Right atrium auricular region (tissue), 2 donors: Measurements from ENCODE around the gene KIF4A. TPM values are rescaled to one million over a fixed set of nuclear protein-coding genes. Genes with fewer than 3 reads are reported as not detected.
A peak's percentile ranks its signal among the peaks of the same experiment; 100 is the strongest.

Experiments
- DNase-seq: peaks from one replicate; pipeline ENCODE4 v3.0.0-alpha.2; 2019; ENCODE audit warnings: low spot score
- H3K27ac ChIP-seq, 2 donors: fragments of 200-600 bp; sonication (generic); 1 replicate in 1 of 2; 2 replicates in 1 of 2; pipeline ENCODE4 v1.5.1; 2016 to 2019
- H3K27me3 ChIP-seq, 2 donors: fragments of 200-600 bp; sonication (generic); one replicate each; pipeline versions ENCODE4 v1.5.1 to v1.6.0; 2017 to 2019
- H3K36me3 ChIP-seq: fragments of 200-600 bp; sonication (generic); one replicate; pipeline ENCODE4 v1.5.1; 2016
- H3K4me1 ChIP-seq, 2 donors: fragments of 200-600 bp; sonication (generic); one replicate each; pipeline versions ENCODE4 v1.5.1 to v1.6.0; 2017 to 2019
- H3K4me3 ChIP-seq, 2 donors: fragments of 200-600 bp; sonication (generic); 1 replicate in 1 of 2; 2 replicates in 1 of 2; pipeline ENCODE4 v1.5.1; 2017 to 2019; ENCODE audit warnings: mild to moderate bottlenecking in 1 of 2, moderate library complexity in 1 of 2
- H3K9me3 ChIP-seq, 2 donors: fragments of 200-600 bp; sonication (generic); one replicate each; pipeline ENCODE4 v1.5.1; 2019
- total RNA-seq, 2 donors: library from RNA; depleted of rRNA; stranded (reverse); fragments of >200 nt; gene quantifications; one replicate each; pipeline ENCODE4 v1.1.0, GENCODE V29; 2016
- TF ChIP-seq, protein P1 (sequence below), 2 donors: fragments of 200-600 bp; sonication (generic); IDR thresholded peaks; one replicate each; pipeline ENCODE4 v1.5.1; 2019; ENCODE audit warnings: antibody characterized with exemption in 2 of 2

Gene KIF4A
- total RNA-seq, 2 donors from 2014 or later: 0.08 to 0.41 TPM

- Histone ChIP-seq H3K4me1 (no peaks in the 10 kb centered on the region), H3K4me3 (no peak overlapping the region), H3K27me3 (no peaks in the 10 kb centered on the region), H3K36me3 (no peaks in the 10 kb centered on the region), H3K9me3 (no peaks in the 10 kb centered on the region), H3K27ac (no peak overlapping the region)
- TF ChIP-seq, protein P1, sequence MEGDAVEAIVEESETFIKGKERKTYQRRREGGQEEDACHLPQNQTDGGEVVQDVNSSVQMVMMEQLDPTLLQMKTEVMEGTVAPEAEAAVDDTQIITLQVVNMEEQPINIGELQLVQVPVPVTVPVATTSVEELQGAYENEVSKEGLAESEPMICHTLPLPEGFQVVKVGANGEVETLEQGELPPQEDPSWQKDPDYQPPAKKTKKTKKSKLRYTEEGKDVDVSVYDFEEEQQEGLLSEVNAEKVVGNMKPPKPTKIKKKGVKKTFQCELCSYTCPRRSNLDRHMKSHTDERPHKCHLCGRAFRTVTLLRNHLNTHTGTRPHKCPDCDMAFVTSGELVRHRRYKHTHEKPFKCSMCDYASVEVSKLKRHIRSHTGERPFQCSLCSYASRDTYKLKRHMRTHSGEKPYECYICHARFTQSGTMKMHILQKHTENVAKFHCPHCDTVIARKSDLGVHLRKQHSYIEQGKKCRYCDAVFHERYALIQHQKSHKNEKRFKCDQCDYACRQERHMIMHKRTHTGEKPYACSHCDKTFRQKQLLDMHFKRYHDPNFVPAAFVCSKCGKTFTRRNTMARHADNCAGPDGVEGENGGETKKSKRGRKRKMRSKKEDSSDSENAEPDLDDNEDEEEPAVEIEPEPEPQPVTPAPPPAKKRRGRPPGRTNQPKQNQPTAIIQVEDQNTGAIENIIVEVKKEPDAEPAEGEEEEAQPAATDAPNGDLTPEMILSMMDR (IDR thresholded peaks at IDR 0.05): no peak
- no peak for DNase-seq
Measured at GRCh38 chrX:70252491-70252890, 37.4 kb upstream of the KIF4A start.

DNA sequence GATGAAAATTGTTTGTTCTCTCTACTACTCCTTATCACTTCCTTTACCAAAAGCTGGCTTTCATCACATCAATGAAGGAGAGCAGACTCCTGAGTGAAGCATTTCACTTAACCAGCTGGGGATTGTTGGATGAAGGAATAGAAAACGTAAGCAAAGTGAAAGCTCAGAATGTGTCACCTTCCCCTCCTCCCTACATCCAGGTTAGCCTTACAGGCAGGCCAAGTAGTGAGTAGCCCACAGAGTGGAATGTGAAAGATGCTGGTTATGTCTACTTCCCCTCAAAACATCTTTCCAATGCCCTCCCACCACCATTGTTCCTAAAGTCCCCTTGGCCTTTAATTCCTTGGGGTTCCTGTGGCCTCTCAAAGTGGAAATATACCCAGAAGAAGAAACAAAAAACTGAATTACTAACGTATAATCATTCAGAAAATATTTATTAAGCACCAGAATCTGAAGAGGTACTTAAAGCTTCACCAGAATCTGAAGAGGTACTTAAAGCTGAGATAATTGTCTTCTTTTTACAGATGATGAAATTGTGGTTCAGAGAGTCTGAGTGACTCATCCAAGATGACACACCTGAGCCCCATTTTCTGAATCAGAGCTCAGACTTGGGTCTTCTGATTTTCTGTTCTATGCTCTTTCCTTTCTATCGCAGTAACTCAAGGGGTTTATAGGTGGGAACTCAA lies 36.4 kb upstream of the KIF4A start:
- H3K4me1 ChIP-seq: no peaks in the 10 kb centered on the region
- H3K9me3 ChIP-seq: no peaks in the 10 kb centered on the region
- no peak for DNase-seq
- TF ChIP-seq, protein P1 (IDR thresholded peaks at IDR 0.05): no peak
- no peaks in the 10 kb centered on the region for H3K27me3 ChIP-seq
- no peak overlapping the region for H3K4me3 ChIP-seq
- no peaks in the 10 kb centered on the region for H3K36me3 ChIP-seq
- H3K27ac ChIP-seq: no peak overlapping the region

- TF ChIP-seq, protein P1 (IDR thresholded peaks at IDR 0.05): no peak
Measured at GRCh38 chrX:70254063-70254400, 35.9 kb upstream of the KIF4A start.

GRCh38 chrX:70254909-70255308 lies 35.0 kb upstream of the KIF4A start:
- Histone ChIP-seq H3K27me3 (no peaks in the 10 kb centered on the region), H3K36me3 (no peaks in the 10 kb centered on the region), H3K4me1 (no peaks in the 10 kb centered on the region), H3K4me3 (no peak overlapping the region), H3K9me3 (no peaks in the 10 kb centered on the region), H3K27ac (peak overlapping the region in 1 of 2 donors; percentile 23)
- TF ChIP-seq, protein P1 (IDR thresholded peaks at IDR 0.05): no peak
- no peak for DNase-seq

More at GRCh38 chrX:70254063-70254400, 35.9 kb upstream of the KIF4A start:
- Histone ChIP-seq H3K27me3 (no peaks in the 10 kb centered on the region), H3K4me1 (no peaks in the 10 kb centered on the region), H3K9me3 (no peaks in the 10 kb centered on the region), H3K27ac (no peak overlapping the region), H3K36me3 (no peaks in the 10 kb centered on the region), H3K4me3 (no peak overlapping the region)
- DNase-seq: no peak

- Histone ChIP-seq H3K27me3 (no peaks in the 10 kb centered on the region), H3K27ac (peak overlapping the region in 1 of 2 donors; percentile 23), H3K4me1 (no peaks in the 10 kb centered on the region), H3K4me3 (no peak overlapping the region), H3K36me3 (no peaks in the 10 kb centered on the region), H3K9me3 (no peaks in the 10 kb centered on the region)
- TF ChIP-seq, protein P1 (IDR thresholded peaks at IDR 0.05): no peak
- no peak for DNase-seq
Measured at GRCh38 chrX:70255452-70255851, 34.5 kb upstream of the KIF4A start.
